HUES6 (cell line): Measurements from ENCODE around the gene RPS21.
A peak's percentile ranks its signal among the peaks of the same experiment; 100 is the strongest.

Experiments
- H3K27ac ChIP-seq: 2 replicates; pipeline ENCODE4 v1.7.0; 2013; ENCODE audit warnings: low read depth, mild to moderate bottlenecking, low read length, inconsistent platforms
- H3K27me3 ChIP-seq: 2 replicates; pipeline ENCODE4 v1.6.1; 2013; ENCODE audit warnings: low read length; ENCODE audit not compliant: control insufficient read depth, insufficient read depth
- H3K36me3 ChIP-seq: 2 replicates; pipeline ENCODE4 v1.6.1; 2013; ENCODE audit warnings: low read length; ENCODE audit not compliant: control insufficient read depth, insufficient read depth
- H3K4me1 ChIP-seq: 2 replicates; pipeline ENCODE4 v1.6.1; 2013; ENCODE audit warnings: low read length; ENCODE audit not compliant: control insufficient read depth, insufficient read depth
- H3K4me3 ChIP-seq: 2 replicates; pipeline ENCODE4 v1.5.1; 2013; ENCODE audit warnings: low read depth, low read length
- H3K9ac ChIP-seq: one replicate; pipeline ENCODE4 v1.6.1; 2013; ENCODE audit warnings: mild to moderate bottlenecking, low read length
- H3K9me3 ChIP-seq: 2 replicates; pipeline ENCODE4 v1.6.1; 2013; ENCODE audit warnings: low read depth, low read length; ENCODE audit not compliant: control insufficient read depth, insufficient read depth

RPS21 gene

DNA sequence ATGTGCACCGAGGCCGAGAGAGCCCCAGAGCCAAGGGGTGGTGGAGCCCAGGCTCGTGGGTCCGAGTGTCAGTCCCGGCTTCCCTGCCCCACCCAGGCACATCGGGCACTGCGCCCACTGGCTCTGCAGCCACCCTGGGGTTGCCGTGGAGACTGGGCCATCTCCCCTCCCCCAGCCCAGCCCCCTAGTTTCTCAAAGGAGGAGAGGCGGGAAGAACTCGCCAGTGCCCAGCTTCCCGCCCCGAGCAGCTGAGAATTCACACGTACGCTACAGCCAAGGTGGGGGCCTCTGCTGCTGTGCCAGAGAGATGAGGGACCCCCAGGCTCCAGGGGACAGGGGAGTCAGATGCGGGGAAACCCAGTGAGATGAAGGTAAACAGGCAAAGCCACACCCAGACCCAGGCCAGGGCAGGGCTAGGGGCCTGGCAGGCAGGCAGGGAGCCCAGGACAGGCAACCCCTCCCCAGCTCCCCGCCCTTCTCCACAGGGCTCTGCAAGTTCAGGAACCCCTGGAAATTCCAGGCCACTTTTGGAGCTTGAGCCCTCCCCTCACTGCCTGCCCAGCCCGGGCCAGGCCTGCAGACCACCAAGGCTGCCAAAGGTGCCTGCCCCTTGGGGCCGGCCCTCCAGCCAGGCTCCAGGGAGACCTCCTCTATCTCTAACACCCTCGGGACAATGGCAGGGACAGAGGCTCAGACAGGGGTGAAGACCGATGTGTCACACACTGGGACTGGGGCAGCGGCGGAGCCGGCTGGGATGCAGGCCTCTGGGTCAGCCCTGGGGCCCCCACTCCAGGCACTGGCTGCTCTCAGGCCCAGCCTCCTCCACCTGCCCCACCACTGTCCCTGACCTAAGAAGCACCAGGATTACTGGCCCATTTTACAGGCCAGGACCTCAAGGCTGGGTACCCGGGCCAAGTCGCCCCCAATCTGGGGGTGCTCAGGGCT is 25.8 kb upstream of the RPS21 start:
- peaks cover 88% of the 10 kb centered on the region for H3K4me1 ChIP-seq

GRCh38 chr20:62361799-62362589 is 24.9 kb upstream of the RPS21 start:
- H3K4me3 ChIP-seq: peak overlapping the region; percentile 23; the same call in 1 of the 2 replicates
- peaks cover 79% of the 10 kb centered on the region for H3K4me1 ChIP-seq
- peak overlapping the region; percentile 96 for H3K27ac ChIP-seq
- peak overlapping the region; percentile 73 for H3K9ac ChIP-seq
- H3K27me3 ChIP-seq: no peaks in the 10 kb centered on the region
- H3K36me3 ChIP-seq: peaks cover 21% of the 10 kb centered on the region
- H3K9me3 ChIP-seq: no peaks in the 10 kb centered on the region

More for the DNA sequence above, 25.8 kb upstream of the RPS21 start:
- Histone ChIP-seq H3K36me3 (peaks cover 21% of the 10 kb centered on the region), H3K27ac (peak overlapping the region; percentile 96), H3K9me3 (no peaks in the 10 kb centered on the region), H3K9ac (peak overlapping the region; percentile 73), H3K4me3 (peak overlapping the region; percentile 23; the same call in 1 of the 2 replicates), H3K27me3 (no peaks in the 10 kb centered on the region)

DNA sequence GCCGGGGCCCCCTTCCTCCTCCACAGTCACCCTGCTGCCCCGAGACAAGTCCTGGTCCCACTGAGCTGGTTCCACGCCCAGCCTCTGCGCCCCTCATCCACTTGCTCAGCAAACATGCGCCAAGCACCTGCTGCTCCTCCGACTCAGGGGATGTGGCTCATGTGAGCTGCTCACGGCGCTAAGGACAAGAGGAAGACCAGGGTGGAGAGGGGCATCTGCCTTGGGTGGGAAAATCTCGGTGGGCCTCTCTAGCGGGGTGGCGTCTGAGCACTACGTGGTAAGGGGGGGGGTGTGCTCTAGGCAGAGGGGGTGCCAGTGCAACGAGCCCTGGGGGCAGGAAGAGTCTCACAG is 24.3 kb upstream of the RPS21 start:
- H3K4me1 ChIP-seq: peaks cover 74% of the 10 kb centered on the region
- peak overlapping the region; percentile 63 for H3K9ac ChIP-seq

GRCh38 chr20:62362991-62363919 is 23.6 kb upstream of the RPS21 start:
- no peaks in the 10 kb centered on the region for H3K27me3 ChIP-seq
- H3K36me3 ChIP-seq: peaks cover 20% of the 10 kb centered on the region
- peak overlapping the region; percentile 96 for H3K27ac ChIP-seq
- no peak overlapping the region for H3K9ac ChIP-seq
- H3K4me3 ChIP-seq: no peak overlapping the region
- H3K9me3 ChIP-seq: no peaks in the 10 kb centered on the region
- peaks cover 70% of the 10 kb centered on the region for H3K4me1 ChIP-seq

More for the DNA sequence above, 24.3 kb upstream of the RPS21 start:
- Histone ChIP-seq H3K36me3 (peaks cover 21% of the 10 kb centered on the region), H3K4me3 (no peak overlapping the region), H3K9me3 (no peaks in the 10 kb centered on the region), H3K27ac (peak overlapping the region; percentile 96), H3K27me3 (no peaks in the 10 kb centered on the region)

GRCh38 chr20:62363920-62364851 is 22.7 kb upstream of the RPS21 start:
- H3K4me3 ChIP-seq: no peak overlapping the region; the same call in 1 of the 2 replicates
- H3K9me3 ChIP-seq: no peaks in the 10 kb centered on the region
- peaks cover 65% of the 10 kb centered on the region for H3K4me1 ChIP-seq
- peaks cover 16% of the 10 kb centered on the region for H3K36me3 ChIP-seq
- H3K27ac ChIP-seq: peak overlapping the region; percentile 96
- peak overlapping the region; percentile 37 for H3K9ac ChIP-seq
- no peaks in the 10 kb centered on the region for H3K27me3 ChIP-seq

DNA sequence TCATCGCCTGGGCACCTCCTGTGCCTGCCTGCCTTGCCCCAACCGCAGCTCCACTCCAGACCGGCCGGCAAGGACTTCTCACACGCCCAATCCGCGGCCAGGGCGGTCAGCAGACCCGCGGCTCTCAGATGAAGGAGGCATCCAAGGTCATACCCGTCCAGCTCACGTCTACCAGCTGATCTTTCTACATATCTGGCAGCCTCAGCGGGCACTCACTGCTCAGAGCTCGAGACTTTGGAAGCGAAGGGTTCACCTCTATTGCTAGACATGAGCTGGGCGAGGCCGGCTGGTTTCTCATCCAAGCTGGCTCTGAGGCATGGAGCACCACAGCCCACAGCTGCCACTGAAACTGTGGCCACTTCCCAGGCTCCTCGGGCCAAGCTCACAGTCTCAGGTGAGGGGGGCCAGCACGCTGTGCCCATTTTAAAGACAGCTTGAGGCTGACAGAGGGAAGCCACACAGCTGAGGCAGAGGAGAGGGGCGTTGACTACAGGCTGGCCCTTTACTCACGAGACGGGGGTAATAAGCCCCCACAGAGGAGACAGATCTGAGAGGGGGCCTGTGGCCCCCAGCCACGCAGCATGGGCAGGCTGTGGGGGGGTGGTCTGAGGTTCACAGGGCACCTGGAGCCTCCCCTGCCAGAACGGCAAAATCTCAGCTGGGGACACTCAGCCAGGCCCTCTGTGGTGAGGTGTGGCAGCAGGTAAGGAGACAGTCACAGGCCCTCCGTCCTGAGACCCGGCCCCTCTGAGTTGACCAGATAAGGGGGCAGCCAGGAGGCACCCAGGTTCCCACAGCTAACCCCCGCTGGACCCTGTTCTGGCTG is 21.8 kb upstream of the RPS21 start:
- peaks cover 69% of the 10 kb centered on the region for H3K4me1 ChIP-seq
- H3K9ac ChIP-seq: peak overlapping the region; percentile 37
- H3K4me3 ChIP-seq: peak overlapping the region; percentile 70
- peak overlapping the region; percentile 96; the same call in 1 of the 2 replicates for H3K27ac ChIP-seq
- H3K27me3 ChIP-seq: no peaks in the 10 kb centered on the region
- no peaks in the 10 kb centered on the region for H3K9me3 ChIP-seq
- H3K36me3 ChIP-seq: peaks cover 16% of the 10 kb centered on the region

GRCh38 chr20:62365814-62366369 is 21.0 kb upstream of the RPS21 start:
- Histone ChIP-seq H3K4me3 (peak overlapping the region; percentile 70), H3K27ac (peak overlapping the region; percentile 88; the same call in 1 of the 2 replicates), H3K27me3 (no peaks in the 10 kb centered on the region), H3K36me3 (peaks cover 12% of the 10 kb centered on the region), H3K9ac (peak overlapping the region; percentile 76), H3K4me1 (peaks cover 73% of the 10 kb centered on the region), H3K9me3 (no peaks in the 10 kb centered on the region)

DNA sequence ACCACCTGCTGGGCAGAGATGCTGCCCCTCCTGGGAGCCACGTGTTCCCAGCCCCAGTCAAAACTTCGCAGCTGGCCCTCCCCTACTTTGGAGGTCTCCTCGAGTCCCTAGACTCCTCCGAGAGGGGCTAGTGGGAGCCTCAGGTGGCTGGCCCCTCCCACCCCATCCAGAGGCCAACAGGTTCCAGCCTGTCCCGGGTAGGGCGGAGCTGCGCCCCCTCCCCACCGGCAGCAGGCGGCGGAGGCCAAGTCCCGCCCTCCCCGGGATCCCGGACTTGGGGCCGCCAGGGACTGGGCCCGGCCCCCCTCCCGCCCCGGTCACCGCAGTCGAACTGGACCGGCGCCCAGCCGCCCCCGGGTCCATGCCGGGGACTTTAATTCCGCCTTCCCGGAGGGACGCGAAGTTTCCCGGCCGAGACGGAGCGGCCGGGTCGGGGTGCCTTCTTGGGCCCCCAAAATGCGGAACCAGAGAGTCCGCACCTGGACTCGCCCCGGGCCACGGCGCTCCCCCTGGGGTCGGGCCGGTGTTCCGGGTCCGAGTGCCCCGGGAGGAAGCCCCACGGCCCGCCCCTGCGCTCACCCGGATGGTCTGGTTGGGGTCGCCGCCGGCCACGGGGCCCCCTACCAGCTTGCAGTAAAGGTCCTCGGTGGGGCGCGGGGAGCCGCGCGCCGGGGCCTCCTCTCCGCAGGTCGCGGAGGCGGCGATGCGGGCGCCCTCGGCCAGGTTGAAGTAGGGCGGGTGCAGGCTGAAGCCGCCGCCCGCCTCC is 20.4 kb upstream of the RPS21 start:
- Histone ChIP-seq H3K9ac (peak overlapping the region; percentile 76), H3K4me1 (peaks cover 69% of the 10 kb centered on the region), H3K27me3 (no peaks in the 10 kb centered on the region)

More for the DNA sequence above, 20.4 kb upstream of the RPS21 start:
- Histone ChIP-seq H3K9me3 (no peaks in the 10 kb centered on the region), H3K36me3 (peaks cover 12% of the 10 kb centered on the region; the same call in 1 of the 2 replicates), H3K4me3 (peak overlapping the region; percentile 70), H3K27ac (peak overlapping the region; percentile 88)
